HepG2 (cell line): ENCODE measurements around the gene MAP1LC3B. TPM values are rescaled to one million over a fixed set of nuclear protein-coding genes. Genes with fewer than 3 reads are reported as not detected.

ENCODE experiments used
- FOXC1 ChIP-seq: sonication (generic); formaldehyde crosslinking; IDR thresholded peaks from 2 replicates; pipeline ENCODE4 v1.8.0; 2022; ENCODE audit warnings: mild to moderate bottlenecking, missing genetic modification reagents, borderline replicate concordance
- HHEX ChIP-seq: IDR thresholded peaks from 2 replicates; pipeline ENCODE4 v1.6.1; 2016; ENCODE audit warnings: control low read depth
- IKZF1 ChIP-seq: fragments of 450-650 bp; IDR thresholded peaks from 2 replicates; pipeline ENCODE4 v1.7.1; 2016
- PRPF4 ChIP-seq: fragments of 200-400 bp; formaldehyde crosslinking; IDR thresholded peaks from 2 replicates; pipeline ENCODE4 v1.6.1; 2016; ENCODE audit warnings: low read length, low read depth; ENCODE audit not compliant: poor library complexity, severe bottlenecking
- THYN1 ChIP-seq: sonication (generic); formaldehyde crosslinking; IDR thresholded peaks from 2 replicates; pipeline ENCODE4 v1.8.1; 2023; ENCODE audit warnings: low read depth, mild to moderate bottlenecking, moderate library complexity, missing genetic modification reagents, borderline replicate concordance
- YEATS4 ChIP-seq: sonication (generic); formaldehyde crosslinking; IDR thresholded peaks from 2 replicates; pipeline ENCODE4 v1.4.0; 2020; ENCODE audit warnings: missing genetic modification reagents, borderline replicate concordance
- ZMAT3 ChIP-seq: sonication (generic); formaldehyde crosslinking; conservative IDR thresholded peaks from 2 replicates; pipeline ENCODE4 v1.7.0; 2021; ENCODE audit warnings: missing genetic modification reagents
- ZNF10 ChIP-seq: sonication (generic); formaldehyde crosslinking; IDR thresholded peaks from 2 replicates; pipeline ENCODE4 v1.4.0; 2020; ENCODE audit warnings: mild to moderate bottlenecking, low read depth, missing genetic modification reagents, borderline replicate concordance
- ZNF20 ChIP-seq: sonication (generic); formaldehyde crosslinking; IDR thresholded peaks from 2 replicates; pipeline ENCODE4 v1.4.0; 2020; ENCODE audit warnings: mild to moderate bottlenecking, moderate library complexity, missing genetic modification reagents
- ZNF331 ChIP-seq: sonication (generic); formaldehyde crosslinking; IDR thresholded peaks from 2 replicates; pipeline ENCODE4 v1.4.0; 2020; ENCODE audit warnings: missing genetic modification reagents
- ZNF598 ChIP-seq: sonication (generic); formaldehyde crosslinking; IDR thresholded peaks from 2 replicates; pipeline ENCODE4 v1.5.1; 2020; ENCODE audit warnings: mild to moderate bottlenecking, missing genetic modification reagents, borderline replicate concordance
- ZNF607 ChIP-seq: sonication (generic); formaldehyde crosslinking; IDR thresholded peaks from 2 replicates; pipeline ENCODE4 v1.5.1; 2020; ENCODE audit warnings: missing genetic modification reagents, mild to moderate bottlenecking, borderline replicate concordance
- ZNF713 ChIP-seq: sonication (generic); formaldehyde crosslinking; IDR thresholded peaks from 2 replicates; pipeline ENCODE4 v1.4.0; 2020; ENCODE audit warnings: mild to moderate bottlenecking, missing genetic modification reagents
- ZNF720 ChIP-seq: sonication (generic); formaldehyde crosslinking; IDR thresholded peaks from 2 replicates; pipeline ENCODE4 v1.4.0; 2020; ENCODE audit warnings: missing genetic modification reagents
- polyA plus RNA-seq, 8 experiments: library from polyadenylated mRNA; depleted of rRNA in 3 of 8; stranded (reverse) in 7 of 8; unstranded in 1 of 8; fragments of >200 nt; fragmentation: Illumina TruSeq in 4 of 8; extraction: Trizol in 4 of 8; gene quantifications; 2 replicates each; pipeline versions ENCODE4 v1.2.1 to v1.2.3, GENCODE V29; 2011 to 2016; ENCODE audit warnings: low read depth in 4 of 8, missing spikeins in 1 of 8, mixed read lengths in 1 of 8; ENCODE audit not compliant: insufficient read depth in 1 of 8
- total RNA-seq, 5 experiments: library from RNA; depleted of rRNA; stranded (reverse); fragments of >200 nt; fragmentation: Illumina TruSeq; extraction: Trizol; gene quantifications; 2 replicates each; pipeline ENCODE4 v1.2.3, GENCODE V29; 2016; ENCODE audit warnings: low read depth in 1 of 5
- TF ChIP-seq, protein P1 (sequence below): sonication (generic); formaldehyde crosslinking; IDR thresholded peaks from 2 replicates; pipeline ENCODE4 v1.8.0; 2022; ENCODE audit warnings: missing genetic modification reagents, low read depth, mild to moderate bottlenecking, borderline replicate concordance
- TF ChIP-seq, protein P2 (sequence below), 2 experiments: sonication (generic) in 1 of 2; formaldehyde crosslinking in 1 of 2; IDR thresholded peaks; 2 replicates each; pipeline versions ENCODE4 v1.4.0 to v1.6.1; 2016 to 2020; ENCODE audit warnings: borderline replicate concordance in 1 of 2, low read depth in 1 of 2, mild to moderate bottlenecking in 1 of 2, missing genetic modification reagents in 1 of 2
- TF ChIP-seq, protein P3 (sequence below): IDR thresholded peaks from 2 replicates; pipeline ENCODE4 v1.6.1; 2012; ENCODE audit warnings: inconsistent platforms
- TF ChIP-seq, protein P4 (sequence below): sonication (generic); IDR thresholded peaks from 2 replicates; pipeline ENCODE4 v1.6.1; 2016; ENCODE audit warnings: low read depth, borderline replicate concordance
- TF ChIP-seq, protein P5 (sequence below): sonication (generic); formaldehyde crosslinking; IDR thresholded peaks from 2 replicates; pipeline ENCODE4 v1.4.0; 2020; ENCODE audit warnings: missing genetic modification reagents
- TF ChIP-seq, protein P6 (sequence below): sonication (generic); formaldehyde crosslinking; IDR thresholded peaks from 2 replicates; pipeline ENCODE4 v1.4.0; 2020; ENCODE audit warnings: missing genetic modification reagents

The MAP1LC3B gene
- total and polyA plus RNA-seq, 2 of the 13 experiments (the other 11 are each of a cell fraction or from before 2014, with no cell fraction given): 15.7 to 37.4 TPM

DNA sequence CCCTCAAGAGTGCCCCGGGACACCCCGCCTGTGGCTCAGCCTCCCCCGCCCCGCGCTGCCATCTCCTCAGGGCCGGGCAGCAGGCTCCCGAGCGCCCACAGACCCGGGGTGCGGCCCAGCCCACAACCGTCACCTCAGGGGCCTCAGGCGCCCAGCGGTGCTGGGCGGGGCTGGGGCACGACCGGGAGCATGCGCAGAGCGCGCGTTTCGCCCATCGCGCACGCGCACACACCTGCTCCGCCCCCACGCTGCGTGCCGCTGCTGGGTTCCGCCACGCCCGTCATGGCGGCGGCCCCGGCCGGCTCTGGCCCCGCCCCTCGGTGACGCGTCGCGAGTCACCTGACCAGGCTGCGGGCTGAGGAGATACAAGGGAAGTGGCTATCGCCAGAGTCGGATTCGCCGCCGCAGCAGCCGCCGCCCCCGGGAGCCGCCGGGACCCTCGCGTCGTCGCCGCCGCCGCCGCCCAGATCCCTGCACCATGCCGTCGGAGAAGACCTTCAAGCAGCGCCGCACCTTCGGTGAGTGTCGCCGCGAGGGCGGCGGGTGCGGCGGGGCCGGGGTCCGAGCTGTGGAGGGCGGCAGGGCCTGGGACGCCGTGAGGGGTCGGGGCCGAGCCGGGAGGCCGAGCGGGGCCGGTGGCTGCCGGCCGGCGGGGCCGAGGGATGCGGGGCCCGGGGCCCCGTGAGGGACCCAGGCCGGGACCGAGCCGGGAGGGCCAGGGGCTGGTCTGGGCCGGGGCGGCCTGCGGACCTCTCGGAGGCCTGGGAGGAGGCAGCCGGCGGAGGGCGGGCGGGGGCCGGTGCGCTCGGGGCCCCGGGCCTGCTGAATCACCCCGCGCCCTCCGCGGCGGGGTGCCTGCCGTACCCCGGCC lies at the start of gene MAP1LC3B (continued):
- TF ChIP-seq ZNF598 (CRISPR knock-in tag): peak; percentile 50; the same call in 1 of the 2 replicates
- TF ChIP-seq ZMAT3 (CRISPR knock-in tag): peak; percentile 92
- TF ChIP-seq, protein P1, sequence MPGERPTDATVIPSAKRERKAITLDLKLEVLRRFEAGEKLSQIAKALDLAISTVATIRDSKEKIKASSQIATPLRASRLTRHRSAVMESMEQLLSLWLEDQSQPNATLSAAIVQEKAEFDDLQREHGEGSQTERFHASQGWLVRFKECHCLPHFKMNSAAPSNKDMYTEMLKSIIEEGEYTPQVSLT: no peak; the same call in 1 of the 2 replicates
- TF ChIP-seq, protein P2, sequence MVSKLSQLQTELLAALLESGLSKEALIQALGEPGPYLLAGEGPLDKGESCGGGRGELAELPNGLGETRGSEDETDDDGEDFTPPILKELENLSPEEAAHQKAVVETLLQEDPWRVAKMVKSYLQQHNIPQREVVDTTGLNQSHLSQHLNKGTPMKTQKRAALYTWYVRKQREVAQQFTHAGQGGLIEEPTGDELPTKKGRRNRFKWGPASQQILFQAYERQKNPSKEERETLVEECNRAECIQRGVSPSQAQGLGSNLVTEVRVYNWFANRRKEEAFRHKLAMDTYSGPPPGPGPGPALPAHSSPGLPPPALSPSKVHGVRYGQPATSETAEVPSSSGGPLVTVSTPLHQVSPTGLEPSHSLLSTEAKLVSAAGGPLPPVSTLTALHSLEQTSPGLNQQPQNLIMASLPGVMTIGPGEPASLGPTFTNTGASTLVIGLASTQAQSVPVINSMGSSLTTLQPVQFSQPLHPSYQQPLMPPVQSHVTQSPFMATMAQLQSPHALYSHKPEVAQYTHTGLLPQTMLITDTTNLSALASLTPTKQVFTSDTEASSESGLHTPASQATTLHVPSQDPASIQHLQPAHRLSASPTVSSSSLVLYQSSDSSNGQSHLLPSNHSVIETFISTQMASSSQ (IDR thresholded peaks at IDR 0.05; ENCODE audit: low read depth): no peak; the same call in 1 of the 2 replicates
- TF ChIP-seq, protein P2 (CRISPR knock-in tag; IDR thresholded peaks at IDR 0.05; ENCODE audit: borderline replicate concordance): peak; percentile 95
- peak; percentile 82; the same call in 1 of the 2 replicates for TF ChIP-seq YEATS4 (CRISPR knock-in tag)
- peak; percentile 97 for TF ChIP-seq FOXC1 (CRISPR knock-in tag)
- TF ChIP-seq THYN1: no peak
- TF ChIP-seq, protein P3, sequence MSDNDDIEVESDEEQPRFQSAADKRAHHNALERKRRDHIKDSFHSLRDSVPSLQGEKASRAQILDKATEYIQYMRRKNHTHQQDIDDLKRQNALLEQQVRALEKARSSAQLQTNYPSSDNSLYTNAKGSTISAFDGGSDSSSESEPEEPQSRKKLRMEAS: no peak; the same call in none of the 2 replicates
- TF ChIP-seq IKZF1: no peak
- peak; percentile 93 for TF ChIP-seq ZNF331 (CRISPR knock-in tag)
- TF ChIP-seq PRPF4: no peak
- TF ChIP-seq, protein P4, sequence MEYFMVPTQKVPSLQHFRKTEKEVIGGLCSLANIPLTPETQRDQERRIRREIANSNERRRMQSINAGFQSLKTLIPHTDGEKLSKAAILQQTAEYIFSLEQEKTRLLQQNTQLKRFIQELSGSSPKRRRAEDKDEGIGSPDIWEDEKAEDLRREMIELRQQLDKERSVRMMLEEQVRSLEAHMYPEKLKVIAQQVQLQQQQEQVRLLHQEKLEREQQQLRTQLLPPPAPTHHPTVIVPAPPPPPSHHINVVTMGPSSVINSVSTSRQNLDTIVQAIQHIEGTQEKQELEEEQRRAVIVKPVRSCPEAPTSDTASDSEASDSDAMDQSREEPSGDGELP: peak; percentile 61; the same call in 1 of the 2 replicates
- TF ChIP-seq ZNF713 (CRISPR knock-in tag): 0 out of 2 replicates have a peak, but pooled peaks have one; percentile 51
- TF ChIP-seq, protein P5, sequence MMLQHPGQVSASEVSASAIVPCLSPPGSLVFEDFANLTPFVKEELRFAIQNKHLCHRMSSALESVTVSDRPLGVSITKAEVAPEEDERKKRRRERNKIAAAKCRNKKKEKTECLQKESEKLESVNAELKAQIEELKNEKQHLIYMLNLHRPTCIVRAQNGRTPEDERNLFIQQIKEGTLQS (CRISPR knock-in tag): peak; percentile 83
- TF ChIP-seq ZNF10 (CRISPR knock-in tag): no peak
- no peak for TF ChIP-seq HHEX (CRISPR knock-in tag)
- TF ChIP-seq, protein P6, sequence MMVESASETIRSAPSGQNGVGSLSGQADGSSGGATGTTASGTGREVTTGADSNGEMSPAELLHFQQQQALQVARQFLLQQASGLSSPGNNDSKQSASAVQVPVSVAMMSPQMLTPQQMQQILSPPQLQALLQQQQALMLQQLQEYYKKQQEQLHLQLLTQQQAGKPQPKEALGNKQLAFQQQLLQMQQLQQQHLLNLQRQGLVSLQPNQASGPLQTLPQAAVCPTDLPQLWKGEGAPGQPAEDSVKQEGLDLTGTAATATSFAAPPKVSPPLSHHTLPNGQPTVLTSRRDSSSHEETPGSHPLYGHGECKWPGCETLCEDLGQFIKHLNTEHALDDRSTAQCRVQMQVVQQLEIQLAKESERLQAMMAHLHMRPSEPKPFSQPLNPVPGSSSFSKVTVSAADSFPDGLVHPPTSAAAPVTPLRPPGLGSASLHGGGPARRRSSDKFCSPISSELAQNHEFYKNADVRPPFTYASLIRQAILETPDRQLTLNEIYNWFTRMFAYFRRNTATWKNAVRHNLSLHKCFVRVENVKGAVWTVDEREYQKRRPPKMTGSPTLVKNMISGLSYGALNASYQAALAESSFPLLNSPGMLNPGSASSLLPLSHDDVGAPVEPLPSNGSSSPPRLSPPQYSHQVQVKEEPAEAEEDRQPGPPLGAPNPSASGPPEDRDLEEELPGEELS (CRISPR knock-in tag): peak; percentile 91
- TF ChIP-seq ZNF20 (CRISPR knock-in tag): no peak
- TF ChIP-seq ZNF607 (CRISPR knock-in tag): peak; percentile 99
- TF ChIP-seq ZNF720 (CRISPR knock-in tag): no peak
